ENCODE measurements around the gene MOXD1. TPM values are rescaled to one million over a fixed set of nuclear protein-coding genes. Genes with fewer than 3 reads are reported as not detected.

MOXD1 gene
- total and polyA plus RNA-seq, 4 donors: 4.5 to 37.5 (median 17.7) TPM

- ATAC-seq (ENCODE audit: insufficient read depth, low FRiP score) (no peak), DNase-seq (no peak)
- H3K36me3 ChIP-seq (ENCODE audit: control insufficient read depth in 4 of 4, insufficient read depth in 4 of 4, low read length in 4 of 4): no peaks in the 10 kb centered on the region
- peaks cover 0 to 5% (median 4%) of the 10 kb centered on the region in 5 donors for H3K4me1 ChIP-seq (ENCODE audit: control insufficient read depth in 5 of 5, insufficient read depth in 5 of 5, low read length in 5 of 5)
- TF ChIP-seq, protein P1, sequence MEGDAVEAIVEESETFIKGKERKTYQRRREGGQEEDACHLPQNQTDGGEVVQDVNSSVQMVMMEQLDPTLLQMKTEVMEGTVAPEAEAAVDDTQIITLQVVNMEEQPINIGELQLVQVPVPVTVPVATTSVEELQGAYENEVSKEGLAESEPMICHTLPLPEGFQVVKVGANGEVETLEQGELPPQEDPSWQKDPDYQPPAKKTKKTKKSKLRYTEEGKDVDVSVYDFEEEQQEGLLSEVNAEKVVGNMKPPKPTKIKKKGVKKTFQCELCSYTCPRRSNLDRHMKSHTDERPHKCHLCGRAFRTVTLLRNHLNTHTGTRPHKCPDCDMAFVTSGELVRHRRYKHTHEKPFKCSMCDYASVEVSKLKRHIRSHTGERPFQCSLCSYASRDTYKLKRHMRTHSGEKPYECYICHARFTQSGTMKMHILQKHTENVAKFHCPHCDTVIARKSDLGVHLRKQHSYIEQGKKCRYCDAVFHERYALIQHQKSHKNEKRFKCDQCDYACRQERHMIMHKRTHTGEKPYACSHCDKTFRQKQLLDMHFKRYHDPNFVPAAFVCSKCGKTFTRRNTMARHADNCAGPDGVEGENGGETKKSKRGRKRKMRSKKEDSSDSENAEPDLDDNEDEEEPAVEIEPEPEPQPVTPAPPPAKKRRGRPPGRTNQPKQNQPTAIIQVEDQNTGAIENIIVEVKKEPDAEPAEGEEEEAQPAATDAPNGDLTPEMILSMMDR (IDR thresholded peaks at IDR 0.05; ENCODE audit: control extremely low read depth, extremely low read depth): no peak
- no peak overlapping the region for H3K9ac ChIP-seq (ENCODE audit: insufficient read depth in 1 of 2, low read length in 2 of 2)
- no peaks in the 10 kb centered on the region for H3K9me3 ChIP-seq (ENCODE audit: control insufficient read depth in 4 of 4, insufficient read depth in 3 of 4, low read length in 3 of 4)
- WGBS, 2 donors: 53 to 60% methylated on average over 2 of the region's 2 CpGs
- no peak overlapping the region for H3K4me3 ChIP-seq
- H3K27ac ChIP-seq (ENCODE audit: low read depth in 1 of 2, low read length in 1 of 2): no peak overlapping the region
- H3K27me3 ChIP-seq (ENCODE audit: control insufficient read depth in 3 of 3, insufficient read depth in 3 of 3, low read length in 2 of 3): peaks cover 0 to 11% (median 1%) of the 10 kb centered on the region in 3 donors
Observed at GRCh38 chr6:132405143-132405915, 4.1 kb upstream of the MOXD1 start.

DNA sequence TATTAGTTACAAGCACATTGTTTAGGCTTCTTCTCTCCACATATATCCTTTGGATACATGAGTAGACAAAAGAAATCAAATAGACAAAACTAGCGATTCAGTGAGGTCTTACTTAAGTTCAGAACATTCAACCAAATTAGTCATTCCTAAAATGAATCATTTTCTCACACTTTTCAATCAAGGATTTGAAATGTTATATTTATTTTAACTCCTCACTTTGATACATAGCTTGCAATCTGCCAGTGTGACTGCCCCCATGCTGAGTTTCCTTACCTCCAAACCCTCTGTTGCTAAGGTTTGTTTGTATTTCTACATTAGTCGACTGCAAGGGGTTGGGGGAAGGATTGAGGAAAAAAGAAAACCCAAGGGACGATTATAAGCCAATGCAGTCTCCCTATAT, 3.5 kb upstream of the MOXD1 start:
- Histone ChIP-seq H3K27ac (ENCODE audit: low read depth in 1 of 2, low read length in 1 of 2) (no peak overlapping the region), H3K9me3 (ENCODE audit: control insufficient read depth in 4 of 4, insufficient read depth in 3 of 4, low read length in 3 of 4) (peaks cover 0 to 4% (median 0%) of the 10 kb centered on the region in 4 donors), H3K9ac (ENCODE audit: insufficient read depth in 1 of 2, low read length in 2 of 2) (no peak overlapping the region), H3K27me3 (ENCODE audit: control insufficient read depth in 3 of 3, insufficient read depth in 3 of 3, low read length in 2 of 3) (peaks cover 0 to 15% (median 4%) of the 10 kb centered on the region in 3 donors), H3K4me1 (ENCODE audit: control insufficient read depth in 5 of 5, insufficient read depth in 5 of 5, low read length in 5 of 5) (peaks cover 0 to 5% (median 4%) of the 10 kb centered on the region in 5 donors), H3K36me3 (ENCODE audit: control insufficient read depth in 4 of 4, insufficient read depth in 4 of 4, low read length in 4 of 4) (no peaks in the 10 kb centered on the region), H3K4me3 (no peak overlapping the region)
- TF ChIP-seq, protein P1 (IDR thresholded peaks at IDR 0.05; ENCODE audit: control extremely low read depth, extremely low read depth): no peak
- ATAC-seq (ENCODE audit: insufficient read depth, low FRiP score) (no peak), DNase-seq (no peak)
- 49 to 51% methylated on average over 3 of the region's 3 CpGs for WGBS, 2 donors

DNA sequence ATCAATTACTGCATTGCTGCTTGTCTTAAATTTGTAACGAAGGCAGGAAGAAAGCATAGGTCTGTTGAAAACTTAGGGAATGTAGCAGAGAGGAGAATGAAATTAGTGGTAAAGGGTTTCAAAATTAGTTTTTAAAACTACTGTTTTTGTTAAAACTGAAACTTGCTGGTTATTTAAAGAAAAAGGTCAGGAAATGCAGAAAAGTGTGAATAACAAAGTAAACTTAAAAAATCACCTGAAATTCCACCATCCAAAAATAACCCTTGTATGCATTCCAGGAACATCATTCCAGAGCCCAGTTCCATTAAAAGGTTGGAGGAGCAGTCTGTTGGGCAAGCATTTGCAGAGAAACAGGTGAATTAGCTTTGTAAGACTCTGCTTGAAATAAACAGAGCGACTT, 3.1 kb upstream of the MOXD1 start:
- Histone ChIP-seq H3K4me1 (ENCODE audit: control insufficient read depth in 5 of 5, insufficient read depth in 5 of 5, low read length in 5 of 5) (peaks cover 0 to 5% (median 4%) of the 10 kb centered on the region in 5 donors), H3K9ac (ENCODE audit: insufficient read depth in 1 of 2, low read length in 2 of 2) (no peak overlapping the region), H3K4me3 (no peak overlapping the region), H3K9me3 (ENCODE audit: control insufficient read depth in 4 of 4, insufficient read depth in 3 of 4, low read length in 3 of 4) (peaks cover 0 to 4% (median 0%) of the 10 kb centered on the region in 4 donors), H3K27ac (ENCODE audit: low read depth in 1 of 2, low read length in 1 of 2) (no peak overlapping the region), H3K36me3 (ENCODE audit: control insufficient read depth in 4 of 4, insufficient read depth in 4 of 4, low read length in 4 of 4) (no peaks in the 10 kb centered on the region), H3K27me3 (ENCODE audit: control insufficient read depth in 3 of 3, insufficient read depth in 3 of 3, low read length in 2 of 3) (peaks cover 0 to 15% (median 4%) of the 10 kb centered on the region in 3 donors)
- ATAC-seq (ENCODE audit: insufficient read depth, low FRiP score) (no peak), DNase-seq (no peak)
- 66 to 78% methylated on average over 2 of the region's 2 CpGs for WGBS, 2 donors
- TF ChIP-seq, protein P1 (IDR thresholded peaks at IDR 0.05; ENCODE audit: control extremely low read depth, extremely low read depth): no peak

All from lung (tissue), 12 donors.